Upper lobe of left lung (tissue), 6 donors: ENCODE measurements around the gene SLC4A4. TPM values are rescaled to one million over a fixed set of nuclear protein-coding genes. Genes with fewer than 3 reads are reported as not detected.

Experiments used
- ATAC-seq, 2 donors: fragments of 200-7000 bp; cut with Tn5 transposase; one replicate each; pipeline ENCODE4 v1.9.1; 2022; ENCODE audit warnings: mild to moderate bottlenecking in 2 of 2, moderate library complexity in 2 of 2; ENCODE audit not compliant: low FRiP score in 2 of 2
- DNase-seq, 2 donors: peaks; one replicate each; pipeline ENCODE4 v3.0.0-alpha.2; 2019 to 2020
- H3K27ac ChIP-seq, 4 donors: fragments of 200-600 bp; sonication (generic); one replicate each; pipeline ENCODE4 v1.5.1; 2016 to 2019
- H3K27me3 ChIP-seq, 4 donors: fragments of 200-600 bp; sonication (generic); one replicate each; pipeline ENCODE4 v1.5.1; 2017 to 2019
- H3K36me3 ChIP-seq, 4 donors: fragments of 200-600 bp; sonication (generic); one replicate each; pipeline ENCODE4 v1.5.1; 2016 to 2019
- H3K4me1 ChIP-seq, 4 donors: fragments of 200-600 bp; sonication (generic); one replicate each; pipeline ENCODE4 v1.5.1; 2018 to 2019
- H3K4me3 ChIP-seq, 4 donors: fragments of 200-600 bp; sonication (generic); one replicate each; pipeline ENCODE4 v1.5.1; 2017 to 2019; ENCODE audit warnings: mild to moderate bottlenecking in 2 of 4, moderate library complexity in 1 of 4
- H3K9me3 ChIP-seq, 4 donors: fragments of 200-600 bp; sonication (generic); one replicate each; pipeline ENCODE4 v1.5.1; 2018 to 2019
- EP300 ChIP-seq, 4 donors: sonication (generic); formaldehyde crosslinking; IDR thresholded peaks; one replicate each; pipeline ENCODE4 v1.5.1; 2017; ENCODE audit warnings: antibody characterized with exemption in 4 of 4, control low read depth in 2 of 4
- POLR2A ChIP-seq, 4 donors: fragments of 450-650 bp; IDR thresholded peaks; one replicate each; pipeline ENCODE4 v1.5.1; 2016 to 2017; ENCODE audit warnings: antibody characterized with exemption in 4 of 4, mild to moderate bottlenecking in 2 of 4
- POLR2AphosphoS5 ChIP-seq, 2 donors: sonication (generic); formaldehyde crosslinking; IDR thresholded peaks; one replicate each; pipeline ENCODE4 v1.5.1; 2017; ENCODE audit warnings: antibody characterized with exemption in 2 of 2
- WGBS, 2 donors: methylation state at CpG; one replicate each; pipeline ENCODE4 v1.1.5; 2017 to 2018; 5-methylcytosine and 5-hydroxymethylcytosine counted together
- total RNA-seq, 6 donors: library from RNA; depleted of rRNA in 4 of 6; stranded (reverse); fragments of >200 nt in 4 of 6; gene quantifications; one replicate each; pipeline versions ENCODE4 v1.1.0 to v1.2.1, GENCODE V29; 2016 to 2021
- TF ChIP-seq, protein P1 (sequence below), 6 experiments: fragments of 450-650 bp in 4 of 6; fragments of 200-600 bp in 2 of 6; sonication (generic) in 2 of 6; IDR thresholded peaks; one replicate each; pipeline ENCODE4 v1.5.1; 2016 to 2019; ENCODE audit warnings: antibody characterized with exemption in 6 of 6
- donor health status: DM: no; HTN: no; CAD: no; lungs with moderate emphysema.
- donor health status: DM: no; HTN: yes; CAD: no; lungs with severe emphysema.

Gene SLC4A4
- total RNA-seq, 6 donors from 2014 or later, result 9.2 to 31.4 (median 21.1) TPM

DNA sequence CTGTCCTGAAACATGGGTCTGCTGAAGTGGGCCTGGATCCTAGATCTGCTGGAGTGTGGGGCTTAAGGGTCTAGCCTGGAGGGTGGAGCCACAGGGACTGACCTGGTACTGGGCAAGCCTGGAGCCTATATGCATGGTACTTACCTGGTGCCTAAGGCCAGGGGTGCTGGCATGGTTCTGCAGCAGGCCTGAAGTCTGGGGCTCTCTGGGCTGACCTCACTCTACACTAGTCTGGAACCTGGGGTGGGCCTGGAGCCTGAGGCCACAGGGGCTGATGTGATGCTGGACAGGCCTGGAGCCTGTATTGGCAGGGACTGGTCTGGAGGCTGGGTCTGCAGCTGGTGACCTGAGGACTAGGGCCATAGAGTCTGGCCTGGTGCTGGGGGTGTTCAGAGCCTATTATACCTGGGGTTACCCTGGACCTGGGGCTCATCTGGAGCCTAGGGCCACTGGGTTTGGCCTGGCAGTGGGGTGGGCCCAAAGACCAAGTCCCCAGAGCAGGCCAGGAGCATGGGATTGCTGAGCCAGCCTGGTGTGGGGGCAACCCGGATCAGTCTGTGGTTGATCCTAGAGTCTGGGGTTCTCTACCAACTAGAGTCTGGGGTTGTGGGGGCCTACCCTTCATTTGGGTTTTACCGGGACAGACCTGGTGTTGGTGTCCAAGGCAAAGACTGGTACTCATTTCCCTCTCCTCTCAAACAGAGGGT, 179.6 kb downstream of the SLC4A4 start:
- no peak overlapping the region for H3K27ac ChIP-seq
- no peaks in the 10 kb centered on the region for H3K9me3 ChIP-seq
- peak in 1 of 2 donors; percentile 16 for DNase-seq
- H3K4me1 ChIP-seq, result no peaks in the 10 kb centered on the region
- H3K4me3 ChIP-seq, result no peak overlapping the region
- 90% methylated on average over 2 of the region's 2 CpGs; no CpG with 5 or more reads in 1 of the 2 donors for WGBS, 2 donors
- peak; percentile 36 to 65 for ATAC-seq
- H3K36me3 ChIP-seq, result no peaks in the 10 kb centered on the region
- TF ChIP-seq POLR2A (IDR thresholded peaks at IDR 0.05) (no peak), POLR2AphosphoS5 (IDR thresholded peaks at IDR 0.05) (no peak), EP300 (IDR thresholded peaks at IDR 0.05) (no peak)
- TF ChIP-seq, protein P1, sequence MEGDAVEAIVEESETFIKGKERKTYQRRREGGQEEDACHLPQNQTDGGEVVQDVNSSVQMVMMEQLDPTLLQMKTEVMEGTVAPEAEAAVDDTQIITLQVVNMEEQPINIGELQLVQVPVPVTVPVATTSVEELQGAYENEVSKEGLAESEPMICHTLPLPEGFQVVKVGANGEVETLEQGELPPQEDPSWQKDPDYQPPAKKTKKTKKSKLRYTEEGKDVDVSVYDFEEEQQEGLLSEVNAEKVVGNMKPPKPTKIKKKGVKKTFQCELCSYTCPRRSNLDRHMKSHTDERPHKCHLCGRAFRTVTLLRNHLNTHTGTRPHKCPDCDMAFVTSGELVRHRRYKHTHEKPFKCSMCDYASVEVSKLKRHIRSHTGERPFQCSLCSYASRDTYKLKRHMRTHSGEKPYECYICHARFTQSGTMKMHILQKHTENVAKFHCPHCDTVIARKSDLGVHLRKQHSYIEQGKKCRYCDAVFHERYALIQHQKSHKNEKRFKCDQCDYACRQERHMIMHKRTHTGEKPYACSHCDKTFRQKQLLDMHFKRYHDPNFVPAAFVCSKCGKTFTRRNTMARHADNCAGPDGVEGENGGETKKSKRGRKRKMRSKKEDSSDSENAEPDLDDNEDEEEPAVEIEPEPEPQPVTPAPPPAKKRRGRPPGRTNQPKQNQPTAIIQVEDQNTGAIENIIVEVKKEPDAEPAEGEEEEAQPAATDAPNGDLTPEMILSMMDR (IDR thresholded peaks at IDR 0.05), result no peak
- H3K27me3 ChIP-seq, result no peaks in the 10 kb centered on the region

DNA sequence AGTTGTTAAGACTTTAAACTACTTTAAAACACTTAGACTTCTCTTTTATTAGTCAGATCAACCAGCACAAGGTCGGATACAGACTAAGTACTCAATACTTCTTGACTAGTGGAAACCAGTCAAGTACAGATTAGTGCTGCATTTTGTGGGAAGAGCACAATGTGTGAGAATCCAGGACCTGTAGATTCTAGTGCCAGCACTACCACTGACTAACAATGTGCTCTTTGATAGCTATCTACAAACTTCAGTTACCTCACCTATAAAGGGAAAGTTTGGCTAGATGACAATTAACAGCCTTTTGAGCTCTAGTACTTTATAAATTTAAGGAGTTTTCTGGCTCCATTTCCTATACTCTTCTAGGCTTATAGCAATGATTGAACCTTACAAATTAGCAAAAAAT, 181.5 kb downstream of the SLC4A4 start:
- Histone ChIP-seq H3K27ac (no peak overlapping the region), H3K36me3 (no peaks in the 10 kb centered on the region), H3K4me3 (no peak overlapping the region), H3K4me1 (no peaks in the 10 kb centered on the region), H3K27me3 (no peaks in the 10 kb centered on the region), H3K9me3 (no peaks in the 10 kb centered on the region)
- WGBS, 2 donors, result 79 to 83% methylated on average over 1 of the region's 1 CpG
- DNase-seq, result no peak
- no peak for TF ChIP-seq POLR2A (IDR thresholded peaks at IDR 0.05)
- TF ChIP-seq, protein P1 (IDR thresholded peaks at IDR 0.05), result no peak
- TF ChIP-seq POLR2AphosphoS5 (IDR thresholded peaks at IDR 0.05), result no peak
- no peak for TF ChIP-seq EP300 (IDR thresholded peaks at IDR 0.05)
- ATAC-seq, result no peak

DNA sequence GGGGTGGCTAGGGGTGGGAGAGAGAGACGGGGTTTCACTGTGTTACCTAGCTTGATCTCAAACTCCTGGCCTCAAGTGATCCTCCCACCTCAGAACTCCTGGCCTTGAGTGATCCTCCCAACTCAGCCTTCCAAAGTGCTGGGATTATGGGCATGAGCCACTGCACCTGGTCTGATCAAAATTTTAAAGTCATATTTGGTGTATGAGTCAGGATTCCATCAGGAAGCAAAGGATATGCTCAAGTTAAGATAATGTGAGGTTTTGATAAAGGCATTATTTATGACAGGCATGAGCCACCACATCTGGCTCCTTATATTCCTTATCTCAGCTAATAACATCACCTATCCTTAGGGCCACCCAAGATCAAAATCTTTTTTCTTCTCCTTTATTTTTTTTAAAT, 182.0 kb downstream of the SLC4A4 start:
- Histone ChIP-seq H3K27ac (no peak overlapping the region), H3K9me3 (no peaks in the 10 kb centered on the region), H3K36me3 (no peaks in the 10 kb centered on the region), H3K27me3 (no peaks in the 10 kb centered on the region), H3K4me1 (no peaks in the 10 kb centered on the region), H3K4me3 (no peak overlapping the region)
- 95 to 100% methylated on average over 1 of the region's 1 CpG for WGBS, 2 donors
- TF ChIP-seq POLR2A (IDR thresholded peaks at IDR 0.05) (no peak), POLR2AphosphoS5 (IDR thresholded peaks at IDR 0.05) (no peak), EP300 (IDR thresholded peaks at IDR 0.05) (no peak)
- TF ChIP-seq, protein P1 (IDR thresholded peaks at IDR 0.05), result no peak
- no peak for ATAC-seq
- no peak for DNase-seq

DNA sequence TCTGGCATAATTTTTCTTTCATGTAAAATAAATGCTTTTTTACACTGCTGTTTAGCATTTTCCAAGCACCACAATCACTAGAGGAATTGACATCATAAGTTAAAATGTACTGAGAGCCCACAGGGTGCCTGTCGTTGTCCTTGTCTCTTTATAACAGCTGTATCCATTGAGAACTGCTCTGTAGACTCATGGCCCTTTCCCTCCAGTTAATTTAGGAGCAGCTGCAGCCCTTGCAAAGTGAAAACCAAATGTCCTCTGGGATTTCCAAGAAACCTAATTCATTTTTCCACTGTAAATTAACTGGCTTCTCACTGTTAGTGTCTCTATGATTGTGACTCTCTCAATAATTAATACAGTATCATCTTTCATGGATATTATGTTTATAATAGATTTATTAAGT, 185.9 kb downstream of the SLC4A4 start:
- Histone ChIP-seq H3K27me3 (no peaks in the 10 kb centered on the region), H3K27ac (no peak overlapping the region), H3K9me3 (no peaks in the 10 kb centered on the region), H3K4me1 (no peaks in the 10 kb centered on the region), H3K4me3 (no peak overlapping the region), H3K36me3 (no peaks in the 10 kb centered on the region)
- TF ChIP-seq EP300 (IDR thresholded peaks at IDR 0.05) (no peak), POLR2AphosphoS5 (IDR thresholded peaks at IDR 0.05) (no peak), POLR2A (IDR thresholded peaks at IDR 0.05) (no peak)
- TF ChIP-seq, protein P1 (IDR thresholded peaks at IDR 0.05), result no peak
- DNase-seq, result no peak
- 62 to 71% methylated on average over 1 of the region's 1 CpG for WGBS, 2 donors
- no peak for ATAC-seq
